HCEC 1CT (cell line): ENCODE data around the gene CAT.

Experiments
- DNase-seq: peaks from one replicate; pipeline ENCODE4 v3.0.0-alpha.2; 2017

Gene CAT

DNA sequence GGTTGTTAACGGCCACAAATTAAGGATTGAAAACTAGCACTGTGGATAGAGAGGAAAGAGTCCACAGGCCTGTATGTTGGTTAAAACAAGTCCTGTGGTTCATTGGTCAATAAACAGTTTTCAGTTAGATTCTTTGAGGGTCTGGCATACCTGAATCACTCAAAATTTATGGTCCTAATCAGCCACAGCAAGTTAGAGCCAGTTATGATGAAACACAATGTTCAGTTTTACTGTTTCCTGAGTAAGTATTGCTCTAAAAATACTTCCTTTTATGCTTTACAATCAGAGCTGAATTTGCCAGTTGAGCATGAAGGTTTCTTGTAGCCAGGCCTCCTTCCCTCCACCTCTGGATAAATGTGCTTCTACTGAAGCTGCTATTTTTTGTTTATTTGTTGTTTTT is 12.9 kb upstream of the CAT start:
- peak; percentile 20 for DNase-seq

DNA sequence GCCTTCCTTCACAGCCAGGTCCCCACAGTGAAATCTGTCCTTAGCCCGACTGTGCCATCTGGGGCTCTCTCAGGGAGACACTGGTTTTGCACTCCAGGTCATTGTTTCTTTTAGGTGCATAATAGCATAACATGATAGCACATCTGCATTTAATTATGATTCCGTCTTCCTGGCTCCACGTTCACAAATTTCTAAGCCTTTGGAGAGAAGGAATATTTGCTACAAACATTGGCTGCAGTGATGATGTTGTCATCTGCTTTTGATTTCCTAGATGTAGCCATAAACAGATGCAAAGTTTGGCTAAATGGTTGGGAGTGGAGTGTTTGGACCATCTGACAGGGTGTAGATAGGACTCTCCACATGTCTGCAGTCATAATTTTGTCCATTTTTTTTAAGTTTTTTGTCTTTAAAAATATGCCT is 12.0 kb upstream of the CAT start:
- DNase-seq, result peak; percentile 65

DNA sequence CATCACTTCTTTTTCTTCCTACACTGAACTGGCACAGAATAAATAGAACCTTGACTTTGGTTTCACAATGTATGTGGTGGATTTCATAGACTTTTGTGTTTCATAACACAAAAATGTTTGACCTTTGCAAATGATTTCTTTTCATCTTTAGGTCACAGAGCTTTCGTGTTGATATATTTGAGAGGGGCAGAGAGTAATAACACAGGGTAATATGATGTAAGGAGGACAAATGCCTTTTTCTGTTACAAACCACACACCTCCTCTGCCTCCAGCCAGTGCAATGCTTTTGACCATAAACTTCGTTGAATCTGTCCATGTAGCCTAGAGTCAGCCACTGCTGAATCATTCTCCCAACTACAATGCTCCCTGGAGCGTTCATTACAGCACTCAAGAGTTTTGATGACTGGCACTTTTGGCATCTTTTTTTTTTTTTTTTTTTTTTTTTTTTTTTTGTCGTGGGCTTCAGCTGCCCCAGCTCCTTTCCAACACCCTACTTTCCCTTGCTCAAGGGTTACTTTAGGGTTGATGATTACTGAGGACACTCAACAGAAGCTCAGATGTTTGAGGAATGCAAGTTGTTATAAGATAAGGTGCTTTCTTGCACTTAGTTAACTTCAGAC is 11.4 kb upstream of the CAT start:
- peak; percentile 89 for DNase-seq

DNA sequence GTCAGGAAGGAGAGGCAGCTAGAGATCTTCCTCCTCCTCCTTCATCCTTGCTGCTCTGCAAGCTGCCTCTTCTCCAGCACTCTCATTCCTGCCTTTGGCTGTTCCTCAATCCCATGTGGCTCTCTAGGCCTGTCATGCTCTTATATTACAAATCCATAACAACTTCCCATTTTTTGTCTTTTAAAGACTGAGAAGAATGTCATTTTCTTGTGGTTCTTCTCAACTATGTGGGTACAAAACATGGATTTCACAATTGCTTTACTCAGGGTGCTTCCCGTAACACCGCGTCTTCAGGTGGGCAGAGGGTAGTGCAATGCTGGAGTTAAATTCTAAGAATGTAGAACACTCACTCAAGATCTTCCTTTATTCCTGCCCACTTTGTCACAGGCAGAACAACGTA is 6.8 kb upstream of the CAT start:
- no peak for DNase-seq

DNA sequence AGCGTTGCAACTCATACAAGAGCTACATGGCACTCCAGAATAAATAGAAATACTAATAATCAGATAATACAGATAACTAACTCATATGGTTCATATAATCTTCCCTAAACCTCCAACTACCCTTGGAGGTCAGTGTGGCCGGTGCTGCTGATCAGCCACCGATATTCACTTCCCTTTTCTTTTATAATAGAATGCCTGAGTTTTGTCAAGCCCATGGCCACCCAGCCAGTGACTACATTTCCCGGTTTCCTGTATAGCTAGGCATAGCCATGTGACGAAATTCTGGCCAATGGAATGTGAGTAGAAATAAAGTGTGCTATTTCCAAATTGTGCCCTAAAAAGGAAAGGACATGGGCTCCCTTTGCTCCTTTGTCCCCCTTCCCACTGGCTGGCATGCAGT is 5.9 kb upstream of the CAT start:
- no peak for DNase-seq

DNA sequence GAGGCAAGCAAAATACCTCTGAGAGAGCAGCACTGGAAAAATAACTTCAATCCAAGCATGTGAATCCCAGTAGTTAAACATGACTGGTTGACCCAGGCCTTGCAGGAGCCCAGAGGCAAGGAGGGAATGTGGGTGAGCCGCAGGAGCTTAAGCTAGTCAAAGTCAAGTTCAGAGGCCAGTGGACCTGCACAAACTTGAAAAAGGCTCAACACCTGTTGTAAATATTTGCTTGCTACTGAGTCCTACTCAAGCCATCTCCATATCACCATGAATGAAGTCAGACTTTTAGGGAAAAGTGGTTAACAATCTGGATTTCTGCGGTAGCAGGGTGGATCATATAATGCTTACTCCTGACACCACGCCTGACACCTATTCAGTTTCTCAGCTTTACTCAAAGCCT is 4.8 kb upstream of the CAT start:
- DNase-seq, result no peak

DNA sequence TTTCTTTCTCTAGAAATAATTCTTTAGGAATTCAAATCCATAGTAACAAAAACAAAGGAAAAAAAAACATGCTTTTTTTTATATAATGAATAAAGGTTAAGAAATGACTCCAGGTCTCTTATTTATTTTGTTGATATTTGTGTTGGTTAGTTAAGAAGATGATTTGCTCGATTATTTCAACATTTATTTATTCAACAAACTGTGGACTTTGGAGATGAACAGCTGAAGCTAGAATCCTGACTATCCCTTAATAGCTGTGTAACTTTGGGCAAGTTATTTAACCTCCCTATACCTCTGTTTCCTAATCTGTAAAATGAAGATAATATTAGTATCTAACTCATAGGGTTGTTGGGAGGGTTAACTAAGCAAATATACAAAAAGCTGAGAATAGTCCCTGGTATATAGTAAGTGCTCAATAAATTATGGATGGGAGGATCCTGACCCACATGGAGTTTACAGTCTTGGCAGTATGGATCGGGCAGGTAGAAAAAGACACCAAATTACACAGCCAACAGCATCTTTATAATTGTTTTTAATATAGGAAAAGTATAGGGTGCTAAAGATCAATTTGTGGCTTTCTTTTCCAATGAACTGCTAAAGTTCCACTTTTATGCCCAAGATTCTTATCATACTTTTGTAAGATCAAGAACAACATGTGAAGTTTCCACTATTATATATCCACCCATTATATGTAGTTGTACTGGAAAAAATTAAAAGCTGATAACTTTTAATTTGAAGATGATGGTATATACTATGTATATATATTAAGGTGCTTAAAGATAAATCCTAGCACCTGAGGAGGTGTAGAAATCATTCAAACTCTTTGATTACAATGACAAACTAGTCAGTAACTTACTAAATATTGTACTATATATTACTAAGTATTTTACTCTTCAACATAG is 1.3 kb upstream of the CAT start:
- DNase-seq, result no peak

DNA sequence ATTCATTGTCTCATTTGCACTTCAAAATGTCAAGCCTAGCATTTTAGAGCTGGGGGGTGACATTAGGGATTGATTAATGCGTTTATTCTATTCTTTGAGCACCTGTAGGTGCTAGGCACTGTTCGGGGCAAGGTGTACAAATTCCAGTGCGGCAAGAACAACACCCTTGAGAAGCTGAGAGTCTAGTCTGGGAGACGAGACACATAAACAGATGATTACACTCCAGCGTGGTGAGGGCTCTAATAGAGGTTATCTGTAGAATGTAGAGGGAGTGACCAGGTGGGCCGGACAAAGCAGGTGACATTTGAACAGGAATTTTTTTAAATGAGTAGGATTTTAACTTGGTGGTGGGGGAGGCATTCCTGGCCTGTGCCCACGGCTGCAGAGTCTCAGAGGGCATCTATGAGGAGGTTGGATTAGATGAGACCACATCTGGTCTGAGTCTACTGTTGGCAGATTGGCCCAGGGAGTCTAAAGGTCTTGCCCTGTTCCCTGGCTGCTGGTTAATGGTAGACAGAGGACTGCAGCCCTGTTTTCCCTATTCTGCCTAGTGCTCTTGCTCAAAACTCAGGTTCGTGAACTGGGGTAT is 970 bp downstream of the CAT start:
- DNase-seq, result no peak

DNA sequence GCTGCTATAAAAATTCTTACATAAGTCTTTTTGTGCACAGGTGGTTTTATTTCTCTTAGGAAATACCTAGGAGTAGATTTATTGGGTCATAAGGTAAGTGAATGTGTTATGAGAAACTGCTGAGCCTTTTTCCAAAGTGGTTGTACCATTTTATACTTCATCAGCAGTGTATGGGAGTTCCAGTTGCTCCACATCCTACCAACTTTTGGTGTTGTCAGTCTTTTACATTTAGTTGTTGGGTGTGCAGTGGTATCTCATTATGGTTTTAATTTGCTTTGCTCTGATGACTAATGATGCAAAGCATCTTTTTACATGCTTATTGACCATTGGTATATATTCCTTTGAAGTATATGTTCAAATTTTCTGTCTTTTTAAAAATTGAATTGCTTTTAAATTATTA is 3.1 kb downstream of the CAT start:
- no peak for DNase-seq

DNA sequence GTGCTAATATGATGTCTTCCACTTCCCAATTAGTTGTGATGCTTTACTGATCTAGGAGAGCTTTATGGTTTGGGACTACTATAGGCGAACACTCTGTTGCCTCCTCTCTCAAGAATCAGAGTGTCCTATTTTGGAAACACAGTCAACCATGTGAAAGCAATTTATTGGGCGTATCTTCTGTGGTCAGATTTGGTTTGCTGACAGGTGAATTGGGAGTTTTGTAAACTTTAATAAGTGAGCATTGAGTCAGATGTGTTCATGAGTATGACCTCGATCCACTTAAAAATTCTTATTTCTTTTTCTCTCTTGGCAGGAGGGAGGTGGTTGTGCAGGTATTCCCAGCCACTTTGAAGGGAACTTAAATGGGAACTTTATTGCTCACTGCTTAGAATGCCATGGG is 4.4 kb downstream of the CAT start:
- DNase-seq, result no peak

DNA sequence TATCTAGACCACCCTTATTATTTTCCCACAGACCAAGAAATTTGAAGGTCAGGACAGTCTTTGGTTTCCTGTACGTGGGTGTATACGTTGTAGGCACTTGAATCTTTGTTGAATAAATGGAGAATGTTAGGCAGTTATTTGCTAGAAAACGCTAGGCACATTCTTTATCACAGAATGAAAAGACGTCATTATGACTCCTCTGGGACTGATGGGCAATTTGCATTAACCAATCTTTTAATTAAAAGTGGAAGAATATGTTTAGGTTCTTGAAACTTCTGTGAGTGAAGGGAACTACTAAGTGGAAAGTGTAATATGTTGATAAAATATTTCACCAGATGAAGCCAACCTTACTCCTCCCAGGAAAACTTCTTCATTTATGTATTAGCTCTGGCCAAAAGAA is 5.7 kb downstream of the CAT start:
- no peak for DNase-seq

DNA sequence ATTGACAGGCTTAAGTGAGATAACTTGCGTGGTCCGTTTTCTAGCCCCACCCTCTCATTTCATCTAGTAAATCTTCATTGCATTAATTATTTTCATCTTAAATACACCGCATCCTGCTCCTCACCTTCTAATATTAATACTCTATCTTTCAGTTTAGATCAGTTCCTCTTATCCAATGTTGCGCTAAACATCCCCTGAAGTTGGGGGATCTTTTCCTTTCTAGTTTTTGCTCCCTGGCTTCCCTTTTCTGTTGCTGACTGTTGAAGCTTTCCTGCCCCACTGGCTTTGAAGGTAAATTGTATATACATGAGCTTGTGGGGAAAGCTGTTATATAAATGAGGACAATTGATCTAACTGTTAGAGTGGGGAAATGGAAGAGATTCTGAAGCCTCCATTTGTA is 7.2 kb downstream of the CAT start:
- DNase-seq, result no peak

DNA sequence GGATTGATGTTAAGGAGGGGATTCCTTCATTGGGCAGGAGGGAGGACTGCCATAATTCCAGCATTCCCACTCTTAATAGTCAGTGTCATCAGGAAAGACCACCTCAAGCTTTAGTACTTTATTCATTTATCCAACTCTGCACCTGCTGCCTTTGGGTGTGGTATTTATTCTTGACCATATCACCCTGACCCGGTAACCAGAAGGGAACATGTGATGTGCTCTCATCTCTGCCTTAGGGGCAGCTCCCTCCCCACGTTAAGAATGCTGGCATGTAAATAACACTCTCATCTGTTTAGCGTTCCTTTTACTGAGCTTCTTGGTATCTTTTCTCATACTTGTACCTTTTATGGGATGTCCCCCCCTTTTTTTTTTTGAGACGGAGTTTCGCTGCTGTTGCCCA is 7.7 kb downstream of the CAT start:
- DNase-seq, result no peak

DNA sequence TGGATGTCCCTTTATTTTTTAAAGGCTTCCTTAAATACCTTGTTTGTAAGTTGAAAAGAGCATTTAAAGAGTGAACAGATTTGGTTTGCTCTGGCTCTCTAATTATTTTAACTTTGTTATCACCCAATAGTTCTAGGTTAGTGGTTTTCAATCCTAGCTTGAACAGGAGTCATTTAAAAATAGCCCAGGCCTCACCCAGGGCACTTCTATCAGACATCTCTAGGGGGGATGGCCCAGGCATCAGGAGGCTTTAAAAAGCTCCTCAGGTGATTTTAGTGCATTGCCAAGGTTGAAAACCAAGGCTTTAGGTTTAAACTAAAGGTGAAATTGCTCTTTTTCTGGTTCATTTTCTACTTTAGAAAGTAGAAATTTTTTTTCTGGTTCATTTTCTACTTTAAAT is 8.3 kb downstream of the CAT start:
- no peak for DNase-seq

DNA sequence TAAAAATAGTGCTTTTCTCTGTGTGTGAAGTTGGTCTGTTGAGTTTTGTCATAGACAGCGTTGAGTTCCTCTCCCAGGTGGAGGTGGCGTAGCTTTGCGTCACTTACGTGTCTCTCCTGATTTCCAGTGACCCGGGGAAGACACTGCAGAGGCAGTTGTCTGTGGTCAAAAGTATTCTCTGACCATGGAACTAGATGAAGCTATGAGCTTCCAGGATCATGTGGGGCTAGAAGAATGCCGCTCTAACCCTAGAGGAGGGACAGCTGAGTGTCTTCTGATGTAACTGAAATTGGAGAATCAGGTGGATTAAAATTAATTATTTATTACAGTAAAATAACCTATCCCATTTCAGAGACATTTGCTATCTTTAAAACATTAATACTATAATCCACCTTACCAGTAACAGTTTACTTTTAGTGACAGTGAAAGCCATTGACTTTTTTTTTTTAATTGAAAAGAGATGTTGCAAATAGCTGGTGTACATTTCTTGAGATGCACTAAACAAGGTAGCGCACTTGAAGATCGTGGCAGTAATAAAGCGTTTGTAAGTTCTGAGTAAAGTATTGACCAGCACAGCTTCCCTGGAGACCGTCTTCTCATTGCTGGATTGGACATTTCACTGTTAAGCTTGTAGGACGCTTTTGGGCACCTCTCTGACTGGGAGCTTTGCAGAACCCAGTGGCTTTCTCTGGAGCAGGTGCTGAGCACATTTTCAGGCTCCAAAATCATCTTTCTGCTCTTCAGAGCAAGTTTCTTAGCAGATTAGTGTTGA is 9.7 kb downstream of the CAT start:
- DNase-seq, result no peak

DNA sequence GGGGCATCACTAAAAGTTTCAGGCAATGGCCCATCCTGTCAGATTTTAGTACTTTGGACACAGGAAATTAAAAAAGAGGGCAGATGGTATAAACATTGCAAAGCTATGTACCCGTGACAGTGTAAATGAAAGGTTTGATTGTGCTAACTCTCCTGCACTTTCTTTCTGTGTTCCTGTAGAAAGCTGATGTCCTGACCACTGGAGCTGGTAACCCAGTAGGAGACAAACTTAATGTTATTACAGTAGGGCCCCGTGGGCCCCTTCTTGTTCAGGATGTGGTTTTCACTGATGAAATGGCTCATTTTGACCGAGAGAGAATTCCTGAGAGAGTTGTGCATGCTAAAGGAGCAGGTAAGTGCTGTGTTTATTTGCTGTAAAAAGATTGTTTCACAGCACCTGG is 10.3 kb downstream of the CAT start:
- DNase-seq, result no peak

DNA sequence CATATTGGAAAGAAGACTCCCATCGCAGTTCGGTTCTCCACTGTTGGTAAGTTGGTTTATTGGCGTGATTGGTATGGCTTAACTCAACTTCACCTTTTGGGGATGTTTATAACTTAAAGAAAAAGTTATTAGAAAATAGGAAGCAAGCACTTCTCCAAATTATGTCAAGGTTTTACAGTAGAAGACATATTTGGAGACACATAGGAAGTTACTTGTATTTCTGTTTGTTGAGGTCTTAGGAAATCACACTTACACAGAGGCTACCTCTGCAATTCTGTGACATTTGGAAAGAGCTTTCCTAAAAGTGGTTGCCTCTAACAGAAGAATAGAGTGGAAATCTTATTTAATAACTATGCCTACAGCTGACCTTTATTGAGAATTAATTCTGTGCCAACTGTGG is 12.3 kb downstream of the CAT start:
- DNase-seq, result no peak

DNA sequence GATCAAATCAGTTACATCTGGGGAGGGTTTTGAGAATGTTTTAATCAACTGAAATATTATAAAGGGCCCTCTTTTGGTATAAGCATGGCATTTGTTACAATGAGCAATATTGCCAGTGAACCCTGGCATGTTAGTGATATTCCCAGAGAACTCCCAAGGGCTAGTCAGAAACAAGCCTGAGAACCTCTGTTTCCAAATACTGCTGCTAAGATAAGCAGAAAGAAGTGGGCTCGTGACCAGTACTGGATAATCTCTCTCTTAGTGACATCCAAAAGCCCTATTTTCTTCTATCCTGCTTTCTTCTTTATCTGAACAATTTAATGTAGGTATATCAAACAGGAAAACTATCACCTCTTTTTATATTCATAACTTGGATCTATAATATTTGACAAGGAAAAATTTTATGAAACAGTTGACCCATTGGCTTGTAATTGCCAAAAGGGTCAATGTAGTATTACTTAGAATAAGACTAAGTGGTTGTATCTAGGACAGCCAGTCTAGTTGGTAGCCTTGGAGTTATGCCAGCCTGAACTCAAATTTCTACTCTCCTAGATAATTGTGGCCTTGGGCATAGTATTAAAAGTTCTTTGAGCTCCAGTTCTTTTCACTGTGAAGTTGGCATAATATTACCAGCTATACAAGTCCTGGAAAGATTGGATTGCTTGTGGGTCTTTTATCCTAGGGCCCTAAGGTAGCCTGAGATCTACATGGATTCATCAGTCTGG is 15.7 kb downstream of the CAT start:
- DNase-seq, result no peak

DNA sequence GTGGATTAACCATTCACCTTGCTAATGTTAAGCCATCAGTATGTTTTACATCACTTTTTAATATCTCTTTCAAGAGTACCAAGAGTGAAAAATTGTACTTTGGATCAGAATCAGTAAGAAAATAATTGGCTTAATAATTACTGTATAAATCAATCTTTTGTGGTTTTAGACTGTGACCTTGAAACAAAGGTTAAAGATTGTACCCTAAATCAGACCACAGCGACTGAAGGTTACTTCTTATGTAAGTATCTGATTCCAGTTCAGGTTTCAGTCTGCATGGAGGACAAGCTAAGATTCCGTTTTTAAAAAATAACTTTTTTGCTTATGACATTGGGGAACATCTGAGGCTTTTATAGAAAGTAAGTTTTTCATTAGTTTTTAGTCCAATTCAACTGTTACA is 18.9 kb downstream of the CAT start:
- DNase-seq, result no peak

DNA sequence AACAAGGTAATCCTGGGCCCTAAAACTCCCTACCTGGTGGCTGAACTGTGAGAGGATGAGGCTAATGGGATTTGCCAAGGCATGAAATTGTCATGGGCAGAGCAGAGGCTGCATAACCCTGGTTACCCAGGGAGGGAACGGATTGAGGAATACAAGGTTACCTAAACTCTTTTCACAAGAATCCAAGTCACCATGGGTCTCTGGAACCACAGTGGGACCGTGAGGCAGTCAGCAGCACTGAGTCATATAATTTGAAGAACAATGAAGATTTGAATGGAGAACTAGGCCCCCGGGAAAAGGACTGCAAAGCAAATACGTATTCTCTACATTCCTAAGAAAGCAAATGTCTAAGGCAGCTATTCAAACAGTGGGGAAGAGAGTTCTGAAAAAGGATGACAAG is 19.8 kb downstream of the CAT start:
- no peak for DNase-seq

DNA sequence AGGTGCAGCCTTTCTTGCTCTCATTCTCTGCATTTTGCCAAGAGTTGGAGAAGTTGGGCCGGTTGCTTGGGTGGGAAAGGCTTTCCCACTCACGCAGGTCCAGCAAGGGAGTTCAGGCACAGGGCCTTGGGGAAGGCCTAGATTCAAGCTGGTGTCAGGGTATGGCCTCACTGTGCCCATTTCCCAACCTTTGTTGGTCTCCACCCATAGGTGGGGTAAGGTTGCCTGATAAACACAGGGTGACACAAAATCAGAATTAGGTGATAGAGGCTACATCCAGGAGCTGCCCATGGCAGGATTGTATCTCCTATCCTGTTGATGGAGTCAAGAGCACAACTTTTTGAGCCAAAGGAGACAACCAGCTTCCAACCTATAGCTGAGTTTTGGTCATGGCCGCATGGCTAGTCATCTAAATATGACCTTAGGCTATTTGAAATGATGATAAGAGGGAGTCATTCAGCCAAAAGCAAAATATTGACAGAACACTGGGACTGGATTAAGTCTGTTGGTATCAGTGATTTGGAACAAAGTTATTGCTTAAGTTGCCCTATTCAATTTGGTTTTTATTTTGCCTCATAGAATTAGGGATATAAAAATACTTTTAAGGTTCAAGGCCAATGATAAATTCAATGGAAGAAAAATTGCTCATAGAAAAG is 20.9 kb downstream of the CAT start:
- no peak for DNase-seq

DNA sequence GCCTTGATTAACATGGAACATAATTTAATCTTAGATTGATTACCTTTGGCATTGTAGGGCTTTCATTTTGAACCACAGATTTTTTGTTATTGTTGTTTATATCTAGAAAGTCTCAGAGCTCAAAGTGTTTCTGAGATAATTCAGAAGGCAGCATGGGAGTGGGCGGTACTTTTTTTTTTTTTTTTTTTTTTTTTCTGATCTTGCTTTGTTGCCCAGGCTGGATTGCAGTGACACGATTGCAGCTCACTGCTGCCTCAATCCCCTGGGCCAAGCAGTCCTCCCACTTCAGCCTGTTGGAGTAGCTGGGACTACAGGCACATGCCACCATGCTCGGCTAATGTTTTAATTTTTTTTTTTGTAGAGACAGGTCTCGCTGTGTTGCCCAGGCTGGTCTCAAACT is 21.5 kb downstream of the CAT start:
- DNase-seq, result no peak
